NOMO-1 (cell line): ENCODE results near the gene THEM4.

Experiments
- DNase-seq, 2 experiments: peaks; one replicate each; lab custom pipeline; 2025; ENCODE audit not compliant: unreplicated experiment in 2 of 2; lab: John Stamatoyannopoulos, UW

Gene THEM4

DNA sequence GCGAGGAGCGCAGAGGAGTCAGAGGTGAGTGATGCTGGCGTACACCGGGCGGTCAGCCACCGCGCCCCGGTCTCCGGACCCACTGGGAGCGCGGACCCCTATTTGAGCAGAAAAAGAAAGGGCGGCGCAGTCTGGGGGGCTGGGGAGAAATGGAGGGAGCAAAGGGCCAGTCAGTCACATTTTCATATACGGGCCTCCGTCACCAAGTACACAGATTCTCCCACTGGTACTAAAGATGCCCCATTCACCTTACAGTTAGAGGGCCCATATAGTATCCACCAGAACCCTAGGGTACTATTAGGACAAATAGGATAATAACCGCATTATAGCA is 70.3 kb downstream of the THEM4 start:
- no peak for DNase-seq

DNA sequence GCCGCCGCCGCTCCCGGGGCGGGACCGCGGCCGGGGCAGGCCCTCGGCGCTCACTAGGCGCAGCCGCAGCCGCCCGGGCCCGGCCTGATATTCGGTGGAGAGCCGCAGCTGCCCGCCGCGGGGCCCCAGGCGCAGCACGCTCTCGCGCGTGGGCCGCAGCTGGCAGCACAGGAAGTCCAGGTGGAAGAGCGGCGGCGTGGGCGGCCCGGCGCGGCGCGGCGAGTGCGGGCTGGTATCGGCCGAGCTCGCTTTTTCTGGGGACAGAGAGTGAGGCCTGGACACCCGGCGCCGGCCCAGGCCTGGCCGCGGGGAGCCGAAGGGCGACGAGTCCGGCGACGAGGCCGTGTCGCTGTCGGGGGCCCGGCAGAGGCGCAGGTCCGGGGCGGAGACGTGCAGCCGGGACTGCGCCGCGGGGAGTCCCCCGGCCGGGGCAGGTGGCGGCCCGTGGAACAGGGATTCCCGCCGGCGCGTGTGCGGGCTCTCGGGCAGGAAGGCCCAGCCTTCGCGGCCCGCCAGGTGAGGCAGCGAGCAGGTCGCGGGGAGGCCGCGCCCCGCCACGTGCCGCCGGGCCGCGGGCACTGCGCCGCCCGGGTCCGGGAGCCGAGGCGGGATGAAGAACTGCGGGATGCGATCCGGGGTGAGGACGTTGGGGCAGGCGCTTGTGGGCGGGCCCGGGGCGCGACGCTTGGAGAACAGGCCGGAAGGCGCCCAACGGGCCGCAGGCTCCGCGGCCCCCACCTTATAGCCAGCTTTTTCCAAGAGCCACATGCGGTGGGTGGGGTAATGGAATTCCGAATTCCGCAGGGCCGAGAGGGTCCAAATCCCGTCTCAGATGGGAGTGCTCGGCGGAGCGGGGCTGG is 70.9 kb downstream of the THEM4 start:
- DNase-seq, result peak in 1 of 2 experiments; percentile 24

DNA sequence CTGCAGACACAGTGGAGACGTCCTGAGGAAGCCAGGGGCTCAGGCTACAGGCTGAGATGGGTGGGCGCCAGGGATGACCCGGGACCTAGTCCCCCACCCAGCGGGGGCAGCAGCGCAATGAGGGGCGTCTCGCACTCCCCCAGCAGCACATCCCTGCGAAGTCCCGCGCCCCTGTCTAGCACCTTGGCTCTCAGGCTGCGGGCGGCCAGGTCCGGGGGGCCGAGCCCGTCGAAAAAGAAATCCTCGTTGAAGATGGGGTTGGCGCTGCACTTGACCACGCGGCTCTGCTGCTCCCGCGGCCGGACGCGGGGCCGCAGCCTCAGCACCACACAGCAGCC is 71.5 kb downstream of the THEM4 start:
- no peak for DNase-seq

DNA sequence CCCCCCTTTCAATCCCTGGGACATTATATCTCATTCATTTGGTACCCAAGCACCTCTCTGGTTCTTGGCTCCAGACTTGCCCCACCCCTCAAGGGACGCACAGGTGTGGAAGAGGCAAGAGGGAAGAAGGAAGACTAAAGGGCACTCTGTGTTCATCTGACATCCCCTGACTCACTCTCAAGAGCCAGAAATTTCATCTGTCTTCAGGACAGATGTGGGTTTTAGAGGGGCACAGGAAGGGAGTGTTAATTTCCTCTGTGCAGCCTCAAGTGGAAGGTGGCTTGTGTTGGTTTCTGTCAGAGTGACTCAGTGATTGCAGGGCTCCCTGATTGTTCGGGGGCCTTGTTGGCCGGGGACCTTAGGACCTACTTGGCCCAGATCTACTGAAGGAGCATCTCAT is 72.1 kb downstream of the THEM4 start:
- no peak for DNase-seq

DNA sequence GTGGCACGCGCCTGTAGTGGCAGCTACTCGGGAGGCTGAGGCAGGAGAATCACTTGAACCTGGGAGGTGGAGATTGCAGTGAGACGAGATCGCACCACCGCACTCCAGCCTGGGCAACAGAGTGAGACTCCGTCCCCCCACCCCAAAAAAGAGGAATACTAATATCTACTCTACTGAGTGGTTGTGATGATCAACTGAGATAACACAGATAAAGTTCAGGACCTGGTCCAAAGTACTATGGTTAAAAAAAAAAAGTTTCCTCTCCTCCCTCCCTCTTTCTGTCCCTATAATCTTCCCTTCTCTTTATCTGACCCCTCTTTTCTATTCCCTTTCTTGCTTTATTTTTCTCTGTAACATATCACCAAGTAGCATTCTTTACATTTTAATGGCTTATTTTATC is 73.7 kb downstream of the THEM4 start:
- DNase-seq, result no peak

DNA sequence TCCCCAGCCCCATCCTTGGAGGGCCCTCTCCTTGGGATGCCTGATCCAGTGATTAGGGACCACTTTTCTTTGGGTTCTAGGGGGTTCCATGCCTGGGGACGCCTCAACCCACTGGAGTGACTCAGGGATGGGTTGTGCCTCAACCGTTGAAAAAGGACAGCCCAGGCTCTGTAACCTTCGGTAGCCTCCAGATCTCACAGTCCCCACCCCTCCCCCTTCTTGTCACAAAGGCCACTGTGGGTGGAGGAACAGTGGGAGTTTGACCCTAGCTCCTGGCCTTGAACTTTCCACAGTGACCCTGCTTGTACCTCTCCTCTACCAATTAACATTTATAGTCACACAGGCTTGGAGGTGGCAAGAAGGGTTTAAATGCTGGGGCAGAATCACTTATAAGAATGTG is 75.1 kb downstream of the THEM4 start:
- DNase-seq, result no peak

DNA sequence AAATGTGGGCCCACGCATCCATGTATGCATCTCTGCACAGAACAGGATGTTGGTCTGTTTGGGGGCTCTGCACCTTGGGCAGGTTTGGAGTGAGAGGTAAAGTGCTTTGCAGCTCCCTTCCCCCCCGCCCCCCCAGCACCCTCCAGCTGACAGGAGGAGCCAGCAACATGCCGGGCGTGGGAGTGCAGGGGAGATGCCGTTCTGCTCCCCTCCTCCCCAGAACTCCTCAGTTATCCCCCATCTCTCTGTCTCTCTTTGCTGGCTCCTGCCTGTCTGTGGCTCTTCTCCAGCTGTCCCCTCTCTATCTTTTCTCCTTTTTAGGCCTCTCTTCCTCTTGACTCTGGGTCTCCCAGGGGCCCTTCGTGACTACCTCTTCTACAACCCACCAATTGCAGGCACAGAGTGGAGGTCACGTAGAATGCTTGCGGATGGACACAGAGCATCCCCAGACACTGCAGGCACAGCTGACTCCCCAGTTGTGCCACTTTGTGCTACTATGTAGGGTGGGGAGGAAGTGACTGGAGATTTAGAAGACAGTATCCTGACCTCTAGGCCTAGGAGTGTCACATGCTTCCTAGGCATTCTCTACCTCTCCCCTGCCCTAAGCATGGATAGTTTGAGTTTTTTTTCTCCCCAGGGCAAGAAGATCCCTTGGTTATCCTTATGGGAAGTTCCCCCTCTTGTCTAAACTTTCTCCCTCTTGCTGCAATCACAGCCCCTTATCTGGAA is 76.0 kb downstream of the THEM4 start:
- DNase-seq, result no peak

DNA sequence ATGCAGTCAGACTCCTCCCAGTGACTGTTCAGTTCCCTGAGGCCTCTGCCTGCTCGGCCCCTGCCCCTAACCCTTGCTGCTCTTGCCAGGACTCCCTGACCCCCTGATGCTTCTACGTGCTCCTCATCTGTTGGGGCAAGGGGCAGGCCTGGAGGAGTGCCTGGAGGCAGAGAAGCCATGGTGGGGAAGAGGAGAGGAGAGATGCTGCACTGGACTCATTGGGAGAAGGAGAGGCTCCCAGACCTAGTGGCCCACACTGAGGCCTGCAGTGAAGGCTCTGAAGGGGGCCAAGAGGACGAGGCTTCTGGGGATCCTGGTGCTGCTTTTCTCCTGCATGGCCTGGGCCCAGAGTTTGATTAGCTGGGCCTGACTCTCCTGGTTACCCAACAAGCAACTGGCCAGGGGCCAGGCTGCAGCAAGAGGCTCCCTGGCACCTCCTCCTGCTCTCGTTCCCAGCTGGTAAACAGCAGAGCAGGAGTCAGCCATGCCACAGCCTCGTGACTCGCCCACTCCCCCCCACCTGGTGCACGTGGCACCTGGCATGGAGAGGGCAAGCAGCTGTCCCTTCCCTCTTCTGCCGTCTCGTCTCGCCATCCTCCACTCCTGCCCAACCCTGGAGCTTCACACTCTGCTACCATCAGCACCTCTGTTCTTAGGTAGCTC is 76.9 kb downstream of the THEM4 start:
- DNase-seq, result no peak

DNA sequence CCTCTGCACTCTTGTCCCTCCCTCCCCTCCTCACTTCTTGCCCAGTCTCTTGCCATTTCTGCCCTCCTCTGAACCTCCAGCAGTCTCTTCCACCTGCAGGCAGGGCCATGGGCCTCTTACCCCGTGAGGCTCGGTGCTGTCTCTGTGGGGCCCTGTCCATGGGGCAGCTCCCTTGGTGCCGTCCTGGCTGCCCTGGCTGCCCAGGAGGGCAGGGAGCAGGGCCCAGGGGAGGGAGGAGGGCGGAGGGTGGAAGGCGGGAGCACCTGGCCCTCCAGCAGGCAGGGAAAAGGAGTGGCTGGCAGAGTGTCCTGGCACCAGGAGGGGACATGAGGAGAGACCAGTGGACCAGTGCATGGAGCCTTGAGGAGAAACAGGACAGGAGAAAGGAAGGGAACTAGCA is 77.7 kb downstream of the THEM4 start, which contains the start of gene RORC:
RORC (minus strand) TSS at position 198 of the 400 bp plus-strand sequence; CDS start at position 160, 38 bp downstream.
- no peak for DNase-seq

DNA sequence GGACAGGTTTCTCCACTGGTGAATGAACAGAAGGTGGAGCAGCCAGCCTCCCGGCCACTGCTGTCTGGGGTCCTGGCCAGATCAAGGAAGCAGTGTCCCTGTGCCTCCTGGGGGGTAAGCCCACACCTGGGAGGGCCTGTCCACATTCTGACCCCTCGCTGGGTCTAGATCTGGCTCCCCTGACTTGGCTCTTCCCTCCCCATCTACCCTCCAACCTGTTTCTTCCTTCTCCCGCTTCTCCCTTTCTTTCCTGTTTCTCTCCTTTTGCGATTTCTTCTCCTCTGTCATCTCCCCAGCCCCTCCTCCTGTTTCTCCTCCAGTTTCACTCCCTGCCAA is 78.1 kb downstream of the THEM4 start:
- DNase-seq, result no peak

DNA sequence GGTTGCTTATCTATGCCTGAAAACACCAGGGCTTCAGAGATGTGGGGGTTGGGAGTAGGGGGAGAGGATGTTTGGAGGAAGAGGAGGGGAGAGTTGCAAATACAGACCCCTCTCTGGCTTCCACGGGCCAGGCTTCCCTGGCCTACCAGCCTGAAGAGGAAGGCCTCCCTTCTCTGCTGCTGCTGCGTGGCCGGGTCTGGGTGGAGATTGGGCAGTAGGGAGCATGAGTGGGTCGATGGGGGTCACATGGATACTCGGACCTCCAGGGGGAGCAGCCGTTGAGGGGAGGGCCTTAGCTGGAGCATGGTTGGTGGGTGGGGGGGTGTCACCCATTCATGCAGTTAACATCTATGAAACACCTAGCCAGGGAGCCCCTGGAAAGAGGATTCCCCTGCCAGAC is 79.3 kb downstream of the THEM4 start:
- DNase-seq, result no peak

DNA sequence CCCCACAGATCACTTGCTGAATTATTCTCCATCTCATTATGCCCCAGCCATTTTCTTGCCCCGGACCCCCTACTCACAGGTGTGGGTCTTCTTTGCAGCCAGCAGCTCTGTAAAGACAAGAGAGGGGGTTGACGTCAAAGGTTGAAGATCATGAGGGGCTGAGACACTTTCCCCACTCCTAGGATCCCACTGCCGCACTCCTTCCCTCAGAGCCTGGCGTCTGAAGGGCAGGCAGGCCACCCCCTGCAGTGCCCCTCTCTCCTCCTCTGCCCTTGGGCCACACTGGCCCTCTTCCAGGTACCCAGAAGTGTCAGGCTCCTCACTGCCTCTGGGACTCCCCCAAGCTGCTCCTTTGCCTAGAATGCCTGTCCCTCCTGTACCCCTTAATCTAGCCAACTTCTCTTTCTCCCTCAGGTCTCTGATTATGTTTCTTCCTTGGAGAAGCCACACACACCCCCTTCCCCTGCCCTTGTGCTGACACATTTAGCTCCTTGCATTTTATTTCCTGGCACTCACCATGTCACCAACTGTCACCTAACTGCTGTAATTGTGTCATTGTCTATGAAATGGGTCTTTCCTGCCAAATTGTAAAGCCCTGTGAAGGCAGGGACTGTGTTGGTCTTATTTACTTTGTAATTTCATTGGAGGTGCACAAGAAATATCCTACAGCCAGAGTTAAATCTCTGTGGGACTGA is 79.8 kb downstream of the THEM4 start:
- no peak for DNase-seq

DNA sequence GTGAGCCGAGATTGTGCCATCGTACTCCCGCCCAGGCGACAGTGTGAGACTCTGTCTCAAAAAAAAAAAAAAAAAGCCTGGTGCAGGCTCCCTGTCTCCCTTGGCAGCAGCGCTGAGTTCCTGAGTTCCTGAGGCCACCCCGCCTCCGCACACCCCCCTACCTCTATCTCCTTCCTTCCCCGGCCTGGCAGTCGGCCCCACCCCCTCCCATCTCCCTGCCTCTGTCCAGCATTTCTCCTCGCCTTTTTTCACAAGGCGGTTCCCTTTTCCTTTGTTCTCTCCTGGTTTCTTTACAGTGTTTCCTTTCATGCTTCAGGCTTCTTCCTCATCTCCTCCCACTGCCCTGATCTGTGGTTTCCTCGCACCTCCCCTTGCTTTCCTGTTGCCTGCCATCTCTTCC is 80.4 kb downstream of the THEM4 start:
- no peak for DNase-seq

DNA sequence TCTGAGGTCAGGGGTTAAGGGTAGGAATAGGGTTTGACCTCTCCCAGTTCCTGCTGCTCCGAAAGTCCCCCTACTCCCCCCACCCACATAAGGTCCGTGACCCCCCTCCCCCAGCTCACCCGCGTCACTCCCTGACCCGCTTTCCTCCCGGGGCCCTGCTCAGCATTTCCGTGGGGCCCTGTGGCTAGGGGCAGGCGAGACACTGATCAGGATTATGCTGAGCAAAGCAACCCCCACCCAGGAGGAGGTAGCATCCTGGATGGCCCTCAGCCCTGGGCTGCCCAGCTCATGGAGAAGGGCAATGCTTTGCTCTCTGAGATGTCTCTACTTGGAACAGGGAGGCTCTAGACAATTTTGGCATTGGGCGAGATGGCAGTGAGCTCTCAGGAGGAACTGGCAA is 81.5 kb downstream of the THEM4 start:
- DNase-seq, result no peak

DNA sequence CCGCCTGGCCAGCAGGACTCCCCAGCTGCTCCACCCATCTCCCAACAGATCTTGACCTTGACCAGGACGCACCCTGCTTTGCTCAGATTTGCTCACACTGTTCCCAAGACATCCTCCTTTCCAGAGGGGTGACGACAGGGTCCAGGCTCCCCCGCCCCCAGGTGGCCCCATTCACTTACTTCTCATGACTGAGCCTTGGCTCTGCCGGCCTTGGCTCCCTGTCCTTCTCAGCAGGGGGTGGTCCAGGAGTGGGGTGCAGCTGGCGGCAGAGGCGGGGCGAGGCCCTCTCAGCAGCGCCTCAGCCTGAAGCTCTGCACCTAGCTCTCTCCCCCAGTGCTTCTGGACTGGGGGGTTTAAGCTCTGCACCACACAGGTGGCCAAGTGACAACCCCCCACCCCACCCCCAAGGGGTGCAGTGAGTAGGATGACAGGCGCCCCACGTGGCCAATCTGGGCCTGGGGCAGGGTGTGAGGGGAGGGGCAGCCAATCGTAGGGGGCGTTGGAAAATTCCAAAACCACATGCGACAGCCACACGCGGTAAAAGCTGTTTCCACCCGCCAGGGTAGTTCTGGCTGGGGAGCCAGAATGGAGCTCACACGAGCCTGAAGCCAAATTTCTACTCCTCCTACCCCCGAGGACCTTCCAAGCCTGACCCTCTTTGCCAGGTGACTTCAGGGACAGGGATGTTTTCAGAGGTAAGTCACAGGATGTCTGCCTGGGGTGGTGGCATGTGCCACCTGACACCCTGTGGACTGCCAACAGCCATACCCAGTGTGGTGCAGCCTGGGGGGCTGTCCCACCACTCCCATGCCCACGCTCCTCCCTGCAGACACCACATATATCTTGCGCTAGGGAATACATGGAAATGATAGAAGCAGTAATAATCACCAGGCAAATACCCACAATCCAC is 83.3 kb downstream of the THEM4 start:
- no peak for DNase-seq

DNA sequence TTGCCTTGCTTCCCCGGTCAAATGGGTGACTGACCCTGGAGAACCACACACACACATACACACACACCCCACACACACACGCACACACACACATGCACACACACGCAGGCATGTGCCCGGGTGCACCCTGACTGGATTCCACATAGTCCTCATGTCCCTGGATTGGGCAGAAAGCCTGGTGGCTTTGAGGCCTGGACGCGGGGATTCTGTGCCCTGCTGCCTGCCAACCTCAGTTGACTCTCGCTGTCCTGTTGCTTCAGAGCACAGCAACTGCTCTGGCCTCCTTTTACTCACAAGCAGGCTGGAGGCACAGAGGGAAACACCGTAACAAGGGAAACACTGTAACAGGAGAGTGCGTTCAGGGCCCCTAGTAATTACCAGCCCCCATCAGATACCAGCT is 84.1 kb downstream of the THEM4 start:
- DNase-seq, result no peak
